Measurements from ENCODE around the gene DOCK1. TPM values are rescaled to one million over a fixed set of nuclear protein-coding genes. Genes with fewer than 3 reads are reported as not detected.

The DOCK1 gene
- total RNA-seq, 1 experiment from 2014 or later = 22.7 TPM

- in situ Hi-C loops (cut with HindIII; ENCODE audit: low pct_unique_long_range_greater_than_20kb, low sequenced_read_pairs) = no loop called here
These were observed 248.0 kb downstream of the DOCK1 start for GRCh38 chr10:127153181-127153580.

GRCh38 chr10:127154831-127155620 is 249.8 kb downstream of the DOCK1 start:
- in situ Hi-C loops (cut with HindIII; ENCODE audit: low pct_unique_long_range_greater_than_20kb, low sequenced_read_pairs) = no loop called here
- no peak for DNase-seq (ENCODE audit: low read depth, low spot score)

More at GRCh38 chr10:127153181-127153580, 248.0 kb downstream of the DOCK1 start:
- DNase-seq (ENCODE audit: low read depth, low spot score) = no peak

- DNase-seq (ENCODE audit: low read depth, low spot score) = no peak
- in situ Hi-C loops (cut with HindIII; ENCODE audit: low pct_unique_long_range_greater_than_20kb, low sequenced_read_pairs) = no loop called here
These were observed 251.9 kb downstream of the DOCK1 start for GRCh38 chr10:127157089-127157488.

GRCh38 chr10:127157506-127158200 is 252.4 kb downstream of the DOCK1 start:
- in situ Hi-C loops (cut with HindIII; ENCODE audit: low pct_unique_long_range_greater_than_20kb, low sequenced_read_pairs) = no loop called here
- DNase-seq (ENCODE audit: low read depth, low spot score) = peak; percentile 52

- no peak for DNase-seq (ENCODE audit: low read depth, low spot score)
These were observed 253.4 kb downstream of the DOCK1 start for GRCh38 chr10:127158662-127159061.

DNA sequence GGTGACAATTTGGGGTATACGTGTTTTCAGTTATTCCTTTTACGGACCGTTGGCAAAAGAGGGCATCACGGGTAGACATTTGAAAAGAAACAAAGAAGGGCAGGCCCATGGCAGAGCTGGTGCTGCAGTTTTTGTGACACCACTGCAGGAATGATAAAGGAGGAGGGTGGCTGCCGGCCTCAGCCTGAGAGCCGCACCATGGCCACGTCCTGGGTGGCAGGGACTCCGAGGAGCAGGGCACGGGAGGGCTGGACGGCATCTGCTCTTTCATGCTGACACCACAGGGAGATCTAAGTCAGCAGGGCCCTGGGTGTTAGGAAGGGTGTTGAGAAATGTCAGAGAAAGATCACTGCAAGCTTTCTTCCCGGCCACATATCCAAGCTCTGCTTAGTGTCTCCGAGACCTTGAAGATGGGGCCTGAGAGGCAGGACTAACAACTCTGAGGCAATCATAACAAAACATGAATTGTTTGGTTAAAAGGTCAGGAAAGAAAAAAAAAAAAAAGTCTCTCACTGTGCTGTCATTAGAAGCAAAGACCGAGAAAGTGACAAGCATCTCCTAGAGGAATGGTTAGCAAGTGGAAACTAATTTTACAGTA is 254.5 kb downstream of the DOCK1 start:
- in situ Hi-C loops (cut with HindIII; ENCODE audit: low pct_unique_long_range_greater_than_20kb, low sequenced_read_pairs) = no loop called here
- DNase-seq (ENCODE audit: low read depth, low spot score) = peak; percentile 64

More at GRCh38 chr10:127158662-127159061, 253.4 kb downstream of the DOCK1 start:
- in situ Hi-C loops (cut with HindIII; ENCODE audit: low pct_unique_long_range_greater_than_20kb, low sequenced_read_pairs) = no loop called here

DNA sequence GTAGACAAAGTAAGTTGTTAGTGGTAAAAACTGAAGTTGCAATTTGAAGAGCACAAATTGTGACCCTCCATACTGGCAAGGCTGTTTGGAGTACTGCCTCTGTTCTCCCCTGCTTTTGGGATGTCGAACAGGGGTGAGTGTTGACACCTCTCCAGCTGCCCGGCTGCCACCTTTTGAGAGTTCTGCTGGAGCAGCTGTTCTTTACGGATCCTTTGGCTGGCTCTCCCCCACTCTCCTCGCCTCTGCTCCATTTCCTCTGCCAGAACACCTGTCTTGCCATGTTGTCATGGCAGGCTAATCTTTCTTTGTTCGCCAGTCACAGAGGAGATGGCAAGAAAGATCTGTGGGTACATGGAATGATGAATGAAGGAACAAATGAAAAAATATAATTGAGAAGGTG is 256.3 kb downstream of the DOCK1 start:
- in situ Hi-C loops (cut with HindIII; ENCODE audit: low pct_unique_long_range_greater_than_20kb, low sequenced_read_pairs) = no loop called here
- no peak for DNase-seq (ENCODE audit: low read depth, low spot score)

DNA sequence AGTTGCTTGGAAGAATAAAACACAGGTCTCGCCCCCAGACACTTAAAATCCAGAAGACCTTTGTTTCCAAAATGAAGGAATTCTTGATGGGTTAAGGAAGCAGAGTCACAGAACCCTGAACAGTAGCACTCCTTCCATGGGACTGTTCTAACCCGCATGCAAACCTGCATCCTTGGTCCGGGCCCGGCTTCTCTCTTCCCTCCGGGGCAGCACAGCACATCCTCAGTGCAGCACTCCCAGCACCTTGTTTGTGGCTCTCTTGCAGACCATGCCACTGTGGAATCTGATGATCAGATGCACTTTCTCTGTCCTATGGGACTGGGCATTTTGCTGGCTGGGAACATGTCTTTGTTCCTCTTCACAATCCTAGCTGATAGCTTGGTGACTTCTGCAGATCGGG is 257.6 kb downstream of the DOCK1 start:
- DNase-seq (ENCODE audit: low read depth, low spot score) = no peak
- in situ Hi-C loops (cut with HindIII; ENCODE audit: low pct_unique_long_range_greater_than_20kb, low sequenced_read_pairs) = no loop called here

DNA sequence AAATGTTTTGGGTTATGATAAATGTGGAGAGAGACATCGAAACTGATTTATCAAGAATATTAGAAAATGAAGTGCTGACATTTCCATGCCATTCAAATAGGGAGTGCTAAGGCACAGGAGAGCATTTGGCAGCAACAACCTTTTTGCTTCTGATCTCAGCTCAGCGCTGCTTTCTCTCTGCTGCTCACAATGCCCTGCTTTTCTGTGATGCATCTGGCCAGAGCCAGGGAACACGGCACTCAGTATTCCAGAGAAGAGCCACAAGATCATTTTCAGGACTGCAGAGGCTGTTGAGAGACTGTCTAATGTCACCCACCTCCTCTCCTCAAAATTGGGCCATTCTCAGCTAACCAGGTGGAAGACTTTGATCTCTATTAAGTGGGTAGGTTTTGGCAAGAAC is 263.0 kb downstream of the DOCK1 start:
- DNase-seq (ENCODE audit: low read depth, low spot score) = no peak
- in situ Hi-C loops (cut with HindIII; ENCODE audit: low pct_unique_long_range_greater_than_20kb, low sequenced_read_pairs) = no loop called here

DNA sequence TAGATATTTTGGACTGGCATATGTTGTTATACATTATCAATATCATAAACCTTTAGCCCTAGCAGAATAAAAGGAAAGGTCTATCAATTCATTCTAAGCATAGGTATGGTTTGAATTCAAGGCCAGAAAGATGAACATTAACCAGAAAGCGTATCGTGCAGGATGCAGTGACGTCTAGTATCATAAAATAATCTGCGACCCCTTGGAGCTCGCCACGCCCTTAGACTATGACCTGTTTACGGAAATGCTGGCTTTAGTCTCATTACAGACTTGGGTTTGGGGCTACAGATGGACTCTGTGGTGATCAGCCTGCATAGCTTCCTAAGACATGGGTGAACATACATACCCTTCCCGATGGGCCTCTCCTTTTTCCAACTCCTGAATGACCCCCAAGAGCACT is 269.6 kb downstream of the DOCK1 start:
- in situ Hi-C loops (cut with HindIII; ENCODE audit: low pct_unique_long_range_greater_than_20kb, low sequenced_read_pairs) = no loop called here
- no peak for DNase-seq (ENCODE audit: low read depth, low spot score)

DNA sequence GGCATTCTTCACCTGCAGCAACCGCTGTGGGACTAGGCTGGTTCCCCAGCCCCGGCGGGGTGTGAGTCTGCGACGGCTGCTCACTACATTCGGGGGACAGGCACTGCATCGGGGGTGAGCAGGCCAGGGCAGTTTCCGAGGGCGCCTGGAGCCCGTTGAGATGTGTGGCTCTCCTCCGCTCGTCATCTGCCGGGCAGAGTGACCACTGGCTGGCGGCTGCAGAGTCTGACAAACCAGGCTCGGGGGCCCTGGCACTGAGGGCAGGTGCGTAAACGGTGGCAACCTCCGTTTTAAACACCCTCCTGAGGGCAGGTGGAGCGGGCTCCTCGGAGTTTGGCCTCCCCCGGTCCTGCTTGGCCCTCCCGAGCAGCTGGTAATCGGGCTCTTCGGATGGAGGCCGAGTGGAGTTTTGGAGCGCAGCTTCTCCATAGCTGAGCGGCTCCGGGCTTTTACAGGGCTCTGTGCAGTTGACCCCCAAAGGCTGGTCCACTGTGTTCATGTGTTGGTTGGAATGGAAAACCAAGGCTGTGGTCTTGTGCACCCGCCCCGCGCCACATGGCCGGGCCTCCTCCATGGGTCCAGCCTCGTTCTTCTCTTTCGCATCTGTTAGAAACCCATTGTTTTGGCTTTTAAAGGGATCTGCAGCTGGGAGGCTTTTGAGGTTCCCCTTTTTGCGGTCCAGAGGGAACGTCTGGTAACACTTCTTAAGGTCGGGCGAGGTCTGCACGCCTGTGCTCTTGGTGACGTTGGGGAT is 270.3 kb downstream of the DOCK1 start:
- in situ Hi-C loops (cut with HindIII; ENCODE audit: low pct_unique_long_range_greater_than_20kb, low sequenced_read_pairs) = no loop called here

DNA sequence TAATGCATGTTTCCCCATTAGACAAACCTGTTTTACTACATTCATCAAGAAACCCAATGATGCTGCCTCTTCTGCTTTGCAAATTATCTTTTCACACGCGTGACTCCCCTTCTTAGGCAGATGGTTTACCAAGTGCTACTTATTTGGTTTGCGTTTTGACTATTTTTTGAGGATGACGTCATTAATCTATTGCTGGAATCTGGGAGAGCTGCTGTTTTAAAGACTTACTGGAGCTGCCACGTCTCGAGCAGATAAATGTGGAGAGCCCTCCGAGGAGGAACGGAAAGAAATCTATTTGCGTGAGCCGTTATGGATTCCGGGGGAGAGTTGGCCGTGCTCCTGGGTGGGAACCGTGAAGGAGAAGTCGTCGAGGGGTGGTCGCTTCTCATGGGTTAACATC is 271.4 kb downstream of the DOCK1 start:
- in situ Hi-C loops (cut with HindIII; ENCODE audit: low pct_unique_long_range_greater_than_20kb, low sequenced_read_pairs) = no loop called here
- DNase-seq (ENCODE audit: low read depth, low spot score) = no peak

More for the DNA sequence above, 270.3 kb downstream of the DOCK1 start:
- no peak for DNase-seq (ENCODE audit: low read depth, low spot score)

DNA sequence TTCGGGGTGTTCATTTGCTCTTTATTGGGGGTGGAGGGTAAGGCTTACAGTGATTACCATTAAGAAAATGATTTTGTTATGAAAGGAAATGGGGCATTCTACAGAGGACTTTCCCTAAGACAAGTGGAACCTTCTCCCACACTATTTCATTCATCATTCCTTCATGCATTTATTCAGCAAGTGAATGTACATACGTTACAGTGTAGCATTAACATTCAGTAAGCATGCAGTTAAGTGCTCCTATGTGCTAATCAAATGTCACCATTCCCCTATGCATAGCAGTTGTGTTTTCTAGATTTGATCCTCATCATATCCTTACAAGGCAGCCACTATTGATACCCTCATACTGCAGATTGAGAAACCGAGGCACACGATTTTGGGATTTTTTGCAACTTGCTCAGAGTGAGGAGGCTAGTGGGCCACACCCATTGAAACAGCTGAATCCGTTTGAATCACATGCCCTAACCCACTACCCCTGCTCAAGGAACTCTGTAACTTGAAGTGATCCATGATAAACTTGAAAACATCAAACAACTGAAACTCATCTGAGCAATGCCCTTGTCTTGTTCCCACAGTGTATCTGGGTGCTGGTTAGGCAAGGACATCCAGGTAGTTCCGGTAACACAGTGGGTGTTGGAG is 274.5 kb downstream of the DOCK1 start:
- in situ Hi-C loops (cut with HindIII; ENCODE audit: low pct_unique_long_range_greater_than_20kb, low sequenced_read_pairs) = no loop called here
- no peak for DNase-seq (ENCODE audit: low read depth, low spot score)

DNA sequence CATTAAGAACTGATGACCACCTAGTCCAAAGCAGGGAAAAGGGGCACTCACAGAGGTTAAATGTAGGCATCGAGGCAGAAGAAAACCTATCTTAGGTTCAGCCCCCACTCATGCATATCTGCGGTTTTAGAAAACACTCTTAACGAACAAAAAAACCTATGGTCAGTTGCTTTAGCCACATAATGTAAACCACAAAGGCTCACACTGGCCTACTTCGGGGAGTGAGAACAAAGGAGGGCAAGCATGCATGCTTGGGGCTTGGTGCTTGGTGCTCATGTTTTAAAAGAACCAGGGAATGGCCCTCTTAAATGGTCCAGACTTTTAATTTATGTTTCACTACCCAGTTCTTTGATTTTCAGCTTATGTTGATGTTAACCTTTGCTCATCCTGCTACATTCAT is 276.9 kb downstream of the DOCK1 start:
- no peak for DNase-seq (ENCODE audit: low read depth, low spot score)
- in situ Hi-C loops (cut with HindIII; ENCODE audit: low pct_unique_long_range_greater_than_20kb, low sequenced_read_pairs) = no loop called here

- in situ Hi-C loops (cut with HindIII; ENCODE audit: low pct_unique_long_range_greater_than_20kb, low sequenced_read_pairs) = no loop called here
- no peak for DNase-seq (ENCODE audit: low read depth, low spot score)
These were observed 279.4 kb downstream of the DOCK1 start for GRCh38 chr10:127184582-127184981.

GRCh38 chr10:127186813-127187212 is 281.6 kb downstream of the DOCK1 start:
- in situ Hi-C loops (cut with HindIII; ENCODE audit: low pct_unique_long_range_greater_than_20kb, low sequenced_read_pairs) = no loop called here
- no peak for DNase-seq (ENCODE audit: low read depth, low spot score)

DNA sequence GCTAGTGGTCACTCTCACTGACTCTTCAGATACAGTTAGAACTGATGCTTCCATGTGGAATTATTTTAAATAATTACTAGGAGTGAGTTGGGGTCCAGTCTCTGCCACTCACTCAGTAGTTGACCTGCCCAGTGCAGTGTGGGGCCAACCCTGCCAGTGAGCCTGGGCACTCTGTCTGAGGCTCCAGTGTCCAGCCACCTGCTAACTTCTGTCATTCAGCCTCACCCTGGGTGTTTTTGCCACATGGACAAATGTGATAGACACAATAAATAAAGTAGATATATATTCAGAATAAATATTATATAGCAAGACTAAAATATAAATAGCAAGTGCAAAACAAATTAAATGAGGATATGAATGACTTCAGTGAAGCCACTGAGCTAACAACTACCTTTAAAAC is 284.0 kb downstream of the DOCK1 start:
- DNase-seq (ENCODE audit: low read depth, low spot score) = no peak
- in situ Hi-C loops (cut with HindIII; ENCODE audit: low pct_unique_long_range_greater_than_20kb, low sequenced_read_pairs) = no loop called here

DNA sequence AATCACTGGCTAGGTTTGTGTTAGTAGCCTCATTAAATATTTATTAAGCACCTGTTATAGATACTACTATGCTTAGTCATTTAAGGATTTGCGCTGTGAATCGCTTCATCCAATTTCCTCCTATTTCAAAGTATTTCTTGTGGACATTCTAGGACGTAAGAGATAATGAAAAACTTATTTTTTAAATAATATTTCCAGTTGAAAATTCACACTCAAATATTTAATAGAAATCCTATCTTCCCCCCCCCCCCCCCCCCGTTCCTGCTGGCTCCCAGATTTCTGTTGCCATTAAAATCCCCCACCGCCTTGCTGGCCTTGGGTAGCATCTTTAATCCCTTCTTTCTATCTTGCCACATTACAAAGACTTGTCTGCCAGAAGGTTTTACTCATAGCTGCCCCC is 285.2 kb downstream of the DOCK1 start:
- in situ Hi-C loops (cut with HindIII; ENCODE audit: low pct_unique_long_range_greater_than_20kb, low sequenced_read_pairs) = no loop called here
- no peak for DNase-seq (ENCODE audit: low read depth, low spot score)
